ENCODE results near the gene ARL5A. TPM values are rescaled to one million over a fixed set of nuclear protein-coding genes. Genes with fewer than 3 reads are reported as not detected.

The ARL5A gene
- total RNA-seq, 1 donor from 2014 or later = 30.3 TPM

- no peak for TF ChIP-seq CTCF (IDR thresholded peaks at IDR 0.05; ENCODE audit: partially characterized antibody, unreplicated experiment)
- no peak for DNase-seq
- no peak overlapping the region for H3K4me3 Mint-ChIP-seq (ENCODE audit: unreplicated experiment)
- no peaks in the 10 kb centered on the region for H3K9me3 Mint-ChIP-seq (ENCODE audit: unreplicated experiment)
- H3K27ac Mint-ChIP-seq (ENCODE audit: unreplicated experiment) = no peak overlapping the region
- H3K4me1 Mint-ChIP-seq (ENCODE audit: low read depth, unreplicated experiment) = no peaks in the 10 kb centered on the region
- H3K27me3 Mint-ChIP-seq (ENCODE audit: unreplicated experiment) = no peaks in the 10 kb centered on the region
- no peaks in the 10 kb centered on the region for H3K36me3 Mint-ChIP-seq (ENCODE audit: unreplicated experiment)
These were observed 25.0 kb upstream of the ARL5A start for GRCh38 chr2:151853070-151853758.

- no peak overlapping the region for H3K4me3 Mint-ChIP-seq (ENCODE audit: unreplicated experiment)
- H3K9me3 Mint-ChIP-seq (ENCODE audit: unreplicated experiment) = no peaks in the 10 kb centered on the region
- no peak overlapping the region for H3K27ac Mint-ChIP-seq (ENCODE audit: unreplicated experiment)
- no peaks in the 10 kb centered on the region for H3K4me1 Mint-ChIP-seq (ENCODE audit: low read depth, unreplicated experiment)
- DNase-seq = no peak
- no peaks in the 10 kb centered on the region for H3K36me3 Mint-ChIP-seq (ENCODE audit: unreplicated experiment)
- H3K27me3 Mint-ChIP-seq (ENCODE audit: unreplicated experiment) = no peaks in the 10 kb centered on the region
- TF ChIP-seq CTCF (IDR thresholded peaks at IDR 0.05; ENCODE audit: partially characterized antibody, unreplicated experiment) = no peak
These were observed 24.2 kb upstream of the ARL5A start for GRCh38 chr2:151852260-151853069.

GRCh38 chr2:151851761-151852160 is 23.5 kb upstream of the ARL5A start:
- H3K36me3 Mint-ChIP-seq (ENCODE audit: unreplicated experiment) = no peaks in the 10 kb centered on the region
- H3K27ac Mint-ChIP-seq (ENCODE audit: unreplicated experiment) = no peak overlapping the region
- no peak overlapping the region for H3K4me3 Mint-ChIP-seq (ENCODE audit: unreplicated experiment)
- no peak for TF ChIP-seq CTCF (IDR thresholded peaks at IDR 0.05; ENCODE audit: partially characterized antibody, unreplicated experiment)
- H3K27me3 Mint-ChIP-seq (ENCODE audit: unreplicated experiment) = no peaks in the 10 kb centered on the region
- H3K4me1 Mint-ChIP-seq (ENCODE audit: low read depth, unreplicated experiment) = no peaks in the 10 kb centered on the region
- no peaks in the 10 kb centered on the region for H3K9me3 Mint-ChIP-seq (ENCODE audit: unreplicated experiment)
- DNase-seq = no peak

- no peaks in the 10 kb centered on the region for H3K4me1 Mint-ChIP-seq (ENCODE audit: low read depth, unreplicated experiment)
- H3K4me3 Mint-ChIP-seq (ENCODE audit: unreplicated experiment) = no peak overlapping the region
- no peaks in the 10 kb centered on the region for H3K36me3 Mint-ChIP-seq (ENCODE audit: unreplicated experiment)
- TF ChIP-seq CTCF (IDR thresholded peaks at IDR 0.05; ENCODE audit: partially characterized antibody, unreplicated experiment) = no peak
- H3K9me3 Mint-ChIP-seq (ENCODE audit: unreplicated experiment) = no peaks in the 10 kb centered on the region
- H3K27ac Mint-ChIP-seq (ENCODE audit: unreplicated experiment) = no peak overlapping the region
- H3K27me3 Mint-ChIP-seq (ENCODE audit: unreplicated experiment) = no peaks in the 10 kb centered on the region
- DNase-seq = no peak
These were observed 21.3 kb upstream of the ARL5A start for GRCh38 chr2:151849413-151850010.
